HG03432 (cell line): ENCODE results near the gene TTC32.

Source experiments
- ATAC-seq: cut with Tn5 transposase; IDR thresholded peaks from one replicate; pipeline ENCODE4 v1.9.1; 2021; ENCODE audit warnings: mild to moderate bottlenecking, moderate library complexity; ENCODE audit not compliant: unreplicated experiment

The TTC32 gene

DNA sequence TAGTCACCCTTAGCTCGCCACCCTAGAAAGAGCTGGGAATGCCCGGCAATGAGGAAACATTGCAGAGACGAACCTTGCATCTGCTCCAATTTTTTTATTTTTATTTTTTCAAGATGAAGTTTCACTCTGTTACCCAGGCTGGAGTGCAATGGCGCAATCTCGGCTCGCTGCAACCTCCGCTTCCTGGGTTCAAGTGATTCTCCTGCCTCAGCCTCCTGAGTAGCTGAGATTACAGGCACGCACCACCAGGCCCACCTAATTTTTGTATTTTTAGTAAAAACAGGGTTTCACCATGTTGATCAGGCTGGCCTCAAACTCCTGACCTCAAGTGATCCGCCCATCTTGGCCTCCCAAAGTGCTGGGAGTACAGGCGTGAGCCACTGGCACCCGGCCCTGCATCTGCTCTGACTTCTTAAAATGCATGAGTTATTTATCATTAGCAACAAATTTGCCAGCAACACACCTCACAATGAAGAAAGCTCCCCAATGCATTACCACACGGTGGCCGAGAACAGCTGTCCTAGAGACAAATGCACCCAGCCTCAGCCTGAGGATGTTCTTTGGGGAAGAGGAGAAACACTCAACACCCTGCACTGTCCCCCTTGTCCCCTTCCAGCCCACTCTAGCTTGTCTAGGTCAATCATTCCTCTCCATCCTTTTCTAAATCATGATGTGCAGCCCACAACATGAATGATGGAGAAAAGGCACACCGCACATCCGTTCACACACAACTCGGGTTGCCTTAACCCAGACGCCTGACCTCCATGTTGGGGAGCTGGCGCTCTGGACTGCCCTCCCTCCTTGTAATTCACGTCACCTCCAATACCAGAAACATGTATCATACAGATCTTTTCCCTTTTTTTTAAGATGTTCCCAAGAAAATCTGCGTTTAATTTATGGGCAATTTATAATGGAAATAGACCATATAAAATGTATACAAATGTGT is 46.9 kb downstream of the TTC32 start:
- ATAC-seq = no peak

DNA sequence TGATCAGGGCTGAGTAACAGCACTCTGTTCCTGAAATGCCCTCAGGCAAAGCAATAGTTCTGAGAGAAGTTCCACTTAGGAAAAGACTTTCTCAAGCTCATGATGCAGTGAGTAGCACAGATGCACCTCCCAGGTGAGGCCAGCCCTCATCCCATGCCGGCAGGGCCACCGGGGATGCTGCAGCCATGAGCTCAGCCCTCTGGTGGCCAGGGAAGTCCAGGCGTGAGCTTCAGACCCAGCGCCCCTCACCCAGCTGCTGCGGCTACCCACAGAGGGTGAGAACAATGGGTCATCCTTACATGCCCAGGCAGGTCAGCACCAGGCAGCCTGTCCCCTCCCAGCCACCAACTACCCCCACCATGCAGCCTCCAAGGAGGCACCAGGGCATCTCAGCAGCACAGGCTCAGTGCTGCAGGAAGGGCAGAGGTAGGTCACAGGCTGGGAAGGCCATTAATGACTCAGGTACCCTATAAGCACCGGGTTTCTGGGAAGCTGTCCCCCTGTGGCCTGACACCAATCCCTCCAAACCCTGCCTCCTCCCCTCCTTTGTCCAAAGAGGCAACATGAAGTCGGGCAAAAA is 50.6 kb downstream of the TTC32 start:
- no peak for ATAC-seq

DNA sequence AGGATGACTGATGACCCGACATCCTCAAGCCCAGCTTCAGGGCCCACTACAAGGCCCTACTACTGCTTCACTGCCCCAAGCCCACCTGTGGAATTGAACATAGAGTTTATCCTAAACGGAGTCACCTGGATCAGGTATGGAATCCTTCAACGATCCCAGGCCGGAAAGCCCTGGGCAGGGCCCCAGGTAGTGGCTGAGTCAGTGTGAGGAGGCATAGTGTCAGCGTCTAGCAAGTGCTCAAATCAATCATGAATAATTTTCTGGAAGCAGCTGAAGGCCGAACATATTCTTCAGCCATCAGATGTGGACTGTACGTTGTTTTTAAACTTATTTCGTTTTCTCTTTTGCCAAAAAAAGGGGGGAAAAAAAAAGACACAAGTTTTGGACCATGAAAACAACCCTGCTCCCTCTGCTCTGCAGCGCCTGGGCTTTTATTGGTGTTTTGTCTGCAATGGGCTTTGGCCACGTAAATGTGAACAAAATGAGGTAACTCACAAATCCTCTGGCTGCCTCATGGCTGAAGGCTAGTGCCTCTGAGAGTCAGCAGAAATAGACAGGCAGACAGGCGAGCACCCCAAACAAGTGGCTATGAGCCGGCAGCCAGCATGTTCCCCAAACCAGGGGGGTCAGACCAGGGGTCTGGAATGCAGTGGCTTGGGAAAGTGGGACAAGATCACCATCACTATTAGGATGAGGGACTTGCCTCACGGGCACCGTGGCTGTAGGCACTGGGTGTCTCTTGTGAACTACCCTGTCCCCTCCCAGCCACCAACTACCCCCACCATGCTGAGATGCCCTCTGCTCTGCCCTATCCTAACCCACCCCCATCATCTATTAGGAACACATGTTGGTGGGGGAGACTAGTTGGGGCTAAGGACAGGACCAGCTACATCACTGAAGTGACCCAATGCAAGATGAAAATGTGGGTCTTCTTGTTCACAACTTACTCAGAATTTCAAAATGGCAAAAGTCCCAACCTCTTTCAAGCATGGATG is 51.4 kb downstream of the TTC32 start:
- ATAC-seq = no peak

DNA sequence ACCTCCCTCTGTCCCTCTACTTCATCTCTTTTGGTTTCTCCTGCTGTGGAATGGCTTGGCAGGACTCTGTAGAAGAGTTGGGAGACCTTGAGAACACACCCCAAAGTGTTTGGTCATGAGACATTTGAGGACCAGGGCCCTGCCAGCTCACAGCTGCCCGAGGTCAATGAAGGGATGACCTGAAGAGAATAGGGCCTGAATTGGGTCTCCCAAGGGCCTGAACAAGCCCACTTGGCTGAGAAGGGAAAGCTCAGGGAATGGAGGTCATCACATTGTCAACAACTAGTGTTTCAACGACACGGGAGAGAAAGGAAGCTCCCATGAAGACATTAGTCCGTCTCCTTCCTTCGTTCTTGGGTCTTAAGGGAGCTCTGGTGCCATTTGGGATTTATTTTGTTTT is 52.8 kb downstream of the TTC32 start:
- no peak for ATAC-seq

DNA sequence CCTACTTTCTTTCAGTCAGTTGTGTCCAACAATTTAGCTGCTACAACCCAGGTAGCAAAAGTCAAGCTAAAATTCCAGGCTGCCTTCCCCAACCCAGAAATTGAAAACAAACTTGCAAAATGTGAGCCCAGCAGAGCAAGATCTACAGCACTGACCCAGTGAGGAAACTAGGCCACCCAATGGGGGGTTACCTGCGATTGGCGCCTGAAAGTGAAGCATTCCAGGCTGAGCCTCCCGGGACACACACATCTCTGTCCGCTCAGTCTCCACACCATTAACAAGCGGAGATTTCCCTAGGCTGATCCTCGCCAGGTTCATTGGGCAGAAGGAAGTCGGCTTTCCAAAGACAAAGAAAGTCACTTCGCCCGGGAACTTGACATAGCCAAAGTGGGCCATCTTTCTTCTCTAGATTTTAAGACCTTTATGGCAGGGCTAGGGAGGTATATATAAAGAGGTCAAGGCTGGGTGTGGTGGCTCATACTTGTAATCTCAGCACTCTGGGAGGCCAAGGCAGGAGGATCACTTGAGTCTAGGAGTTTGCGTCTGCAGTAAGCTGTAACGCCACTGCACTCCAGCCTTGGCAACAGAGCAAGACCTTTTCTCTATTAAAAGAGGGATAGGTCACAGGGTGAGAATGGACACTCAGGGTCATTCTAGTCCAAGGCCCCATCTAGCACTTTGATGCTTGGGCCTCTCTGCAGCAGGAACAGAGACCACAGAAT is 53.6 kb downstream of the TTC32 start:
- no peak for ATAC-seq

DNA sequence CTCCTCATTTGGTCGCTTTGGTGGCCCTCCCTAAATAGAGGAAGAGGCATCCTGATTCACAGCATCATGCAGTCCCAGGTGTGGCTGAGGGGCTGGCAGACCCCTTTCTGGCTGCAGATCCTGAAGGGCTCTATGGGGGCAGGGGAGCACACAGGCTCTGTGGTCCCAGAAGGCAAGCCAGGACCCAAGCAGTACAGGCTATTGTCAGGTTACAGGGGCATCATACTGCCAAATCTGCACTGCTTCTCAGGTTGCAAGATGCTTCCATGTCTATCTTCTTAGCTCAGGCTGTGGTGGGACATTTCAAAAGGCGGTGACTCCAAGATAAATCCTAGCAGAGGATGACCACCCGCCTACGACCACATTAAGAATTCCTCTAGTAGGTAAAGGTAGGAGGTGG is 54.3 kb downstream of the TTC32 start:
- no peak for ATAC-seq
